ENCODE measurements around the gene IQGAP2. TPM values are rescaled to one million over a fixed set of nuclear protein-coding genes. Genes with fewer than 3 reads are reported as not detected.

IQGAP2 gene
- total and polyA plus RNA-seq, 9 of the 15 experiments (the other 6 are each of a cell fraction or from before 2014, with no cell fraction given): 8.7 to 23.2 (median 17.4) TPM

- TF ChIP-seq ZKSCAN3 (CRISPR knock-in tag; IDR thresholded peaks at IDR 0.05) (no peak), CBFB (CRISPR knock-in tag; IDR thresholded peaks at IDR 0.05) (peak; percentile 45; the same call in 1 of the 2 replicates), POLR2H (tag; IDR thresholded peaks at IDR 0.05; ENCODE audit: low read depth) (no peak), PRPF4 (IDR thresholded peaks at IDR 0.05; ENCODE audit: insufficient read depth, low read depth, low read length, poor library complexity, severe bottlenecking) (no peak), ZNF354B (CRISPR knock-in tag; IDR thresholded peaks at IDR 0.05) (no peak), EHMT2 (IDR thresholded peaks at IDR 0.05) (no peak), ZKSCAN1 (IDR thresholded peaks at IDR 0.05; ENCODE audit: low read depth, low read length) (no peak), SRF (CRISPR knock-in tag; IDR thresholded peaks at IDR 0.05) (no peak), ARID4B (CRISPR knock-in tag; IDR thresholded peaks at IDR 0.05) (no peak), ZNF445 (CRISPR knock-in tag; IDR thresholded peaks at IDR 0.05; ENCODE audit: low read depth) (no peak), ZNF384 (IDR thresholded peaks at IDR 0.05; ENCODE audit: low read depth, low read length) (no peak), CCAR2 (IDR thresholded peaks at IDR 0.05; ENCODE audit: low read depth, low read length) (no peak), HNRNPK (IDR thresholded peaks at IDR 0.05; ENCODE audit: low read depth, low read length, poor library complexity, severe bottlenecking) (no peak), DLX4 (CRISPR knock-in tag; IDR thresholded peaks at IDR 0.05) (no peak), MCM5 (IDR thresholded peaks at IDR 0.05; ENCODE audit: low read depth) (no peak), KHSRP (IDR thresholded peaks at IDR 0.05) (no peak), KAT7 (CRISPR knock-in tag; IDR thresholded peaks at IDR 0.05; ENCODE audit: borderline replicate concordance) (no peak), ZBTB8A (IDR thresholded peaks at IDR 0.05; ENCODE audit: partially characterized antibody) (no peak), SNIP1 (IDR thresholded peaks at IDR 0.05; ENCODE audit: low read depth) (no peak), ATF6 (CRISPR knock-in tag; IDR thresholded peaks at IDR 0.05) (no peak), SP2 (IDR thresholded peaks at IDR 0.05; ENCODE audit: extremely low read depth, low read depth, low read length, poor library complexity, severe bottlenecking) (no peak), ARID2 (IDR thresholded peaks at IDR 0.05) (no peak), U2AF2 (optimal IDR thresholded peaks at IDR 0.05; ENCODE audit: low read depth, low read length) (no peak)
Measured at GRCh38 chr5:76542887-76543690, 140.0 kb downstream of the IQGAP2 start (continued).
